Thymus (tissue), 14 donors: Measurements from ENCODE around the gene CSTF3. TPM values are rescaled to one million over a fixed set of nuclear protein-coding genes. Genes with fewer than 3 reads are reported as not detected.

Experiments
- DNase-seq, 9 donors: peaks; one replicate each; pipeline ENCODE4 v3.0.0-alpha.2; 2013; ENCODE audit warnings: low spot score in 9 of 9, low read depth in 6 of 9, missing footprints in 1 of 9
- H3K27ac ChIP-seq, 2 donors: one replicate each; pipeline ENCODE4 v1.5.1; 2013; ENCODE audit warnings: control low read depth in 1 of 2, low read depth in 1 of 2, low read length in 1 of 2, mild to moderate bottlenecking in 1 of 2, moderate library complexity in 1 of 2
- H3K27me3 ChIP-seq, 2 donors: one replicate each; pipeline ENCODE4 v1.5.1; 2013; ENCODE audit warnings: low read length in 1 of 2; ENCODE audit not compliant: control insufficient read depth in 2 of 2, insufficient read depth in 1 of 2
- H3K36me3 ChIP-seq, 2 donors: one replicate each; pipeline ENCODE4 v1.5.1; 2013; ENCODE audit warnings: low read length in 1 of 2, mild to moderate bottlenecking in 1 of 2, moderate library complexity in 1 of 2; ENCODE audit not compliant: control insufficient read depth in 2 of 2, insufficient read depth in 2 of 2
- H3K4me1 ChIP-seq, 2 donors: one replicate each; pipeline ENCODE4 v1.5.1; 2013; ENCODE audit warnings: low read length in 2 of 2; ENCODE audit not compliant: control insufficient read depth in 2 of 2, insufficient read depth in 2 of 2
- H3K4me3 ChIP-seq, 2 donors: one replicate each; pipeline ENCODE4 v1.5.1; 2013; ENCODE audit warnings: low read length in 2 of 2, control low read depth in 1 of 2, mild to moderate bottlenecking in 1 of 2
- H3K9me3 ChIP-seq, 2 donors: one replicate each; pipeline ENCODE4 v1.5.1; 2013; ENCODE audit warnings: low read length in 1 of 2, mild to moderate bottlenecking in 1 of 2; ENCODE audit not compliant: control insufficient read depth in 2 of 2, insufficient read depth in 1 of 2
- WGBS: extraction: QIAGEN DNeasy Blood & Tissue Kit; methylation state at CpG from one replicate; pipeline ENCODE4 v1.1.7; 2013; 5-methylcytosine and 5-hydroxymethylcytosine counted together
- long read RNA-seq, 10 donors: transcript quantifications; one replicate each; lab custom pipeline, GENCODE V29; 2026
- polyA plus RNA-seq: library from polyadenylated mRNA; stranded (reverse); fragments of 200-250 nt; gene quantifications from one replicate; pipeline ENCODE4 v1.2.3, GENCODE V29; 2013
- total RNA-seq: library from RNA; stranded (reverse); fragments of 120-200 nt; gene quantifications from one replicate; pipeline ENCODE4 v1.2.4, GENCODE V29; 2013
- donor health status: healthy.

Gene CSTF3
- 23.3 TPM for total RNA-seq
- polyA plus RNA-seq = 46.1 TPM
- long read RNA-seq, donor 1, partial matches to known transcripts = 0 of 2 reads
- long read RNA-seq, donor 1, other reads (novel, unspliced or antisense) = 0 of 2 reads
- long read RNA-seq, donor 2 = 0 reads
- long read RNA-seq, donor 3, transcript CSTF3-203 (3 exons, 1,132 nt) = major isoform, 38 of 84 reads
- long read RNA-seq, donor 3, transcript CSTF3-201 (21 exons, 2,797 nt) = minor isoform, 5 of 84 reads
- long read RNA-seq, donor 3, transcript CSTF3-202 (2 exons, 715 nt) = minor isoform, 24 of 84 reads
- long read RNA-seq, donor 3, partial matches to known transcripts = 17 of 84 reads
- long read RNA-seq, donor 3, other reads (novel, unspliced or antisense) = 0 of 84 reads
- long read RNA-seq, donor 4, transcript CSTF3-203 (3 exons, 1,132 nt) = major isoform, 8 of 14 reads
- long read RNA-seq, donor 4, partial matches to known transcripts = 0 of 14 reads
- long read RNA-seq, donor 4, other reads (novel, unspliced or antisense) = 0 of 14 reads
- long read RNA-seq, donor 5, transcript CSTF3-202 (2 exons, 715 nt) = minor isoform, 30 of 72 reads
- long read RNA-seq, donor 5, transcript CSTF3-203 (3 exons, 1,132 nt) = major isoform, 36 of 72 reads
- long read RNA-seq, donor 5, transcript CSTF3-201 (21 exons, 2,797 nt) = minor isoform, 6 of 72 reads
- long read RNA-seq, donor 5, partial matches to known transcripts = 0 of 72 reads
- long read RNA-seq, donor 5, other reads (novel, unspliced or antisense) = 0 of 72 reads
- long read RNA-seq, donor 6, transcript CSTF3-202 (2 exons, 715 nt) = major isoform, 20 of 35 reads
- long read RNA-seq, donor 6, transcript CSTF3-203 (3 exons, 1,132 nt) = minor isoform, 14 of 35 reads
- long read RNA-seq, donor 6, partial matches to known transcripts = 0 of 35 reads
- long read RNA-seq, donor 6, other reads (novel, unspliced or antisense) = 0 of 35 reads
- long read RNA-seq, donor 7, transcript CSTF3-201 (21 exons, 2,797 nt) = minor isoform, 5 of 42 reads
- long read RNA-seq, donor 7, transcript CSTF3-203 (3 exons, 1,132 nt) = major isoform, 26 of 42 reads
- long read RNA-seq, donor 7, transcript CSTF3-202 (2 exons, 715 nt) = minor isoform, 11 of 42 reads
- long read RNA-seq, donor 7, partial matches to known transcripts = 0 of 42 reads
- long read RNA-seq, donor 7, other reads (novel, unspliced or antisense) = 0 of 42 reads
- long read RNA-seq, donor 8, transcript CSTF3-203 (3 exons, 1,132 nt) = major isoform, 6 of 9 reads
- long read RNA-seq, donor 8, partial matches to known transcripts = 0 of 9 reads
- long read RNA-seq, donor 8, other reads (novel, unspliced or antisense) = 0 of 9 reads
- long read RNA-seq, donor 9, transcript CSTF3-203 (3 exons, 1,132 nt) = major isoform, 12 of 25 reads
- long read RNA-seq, donor 9, transcript CSTF3-202 (2 exons, 715 nt) = minor isoform, 9 of 25 reads
- long read RNA-seq, donor 9, partial matches to known transcripts = 0 of 25 reads
- long read RNA-seq, donor 9, other reads (novel, unspliced or antisense) = 0 of 25 reads
- long read RNA-seq, donor 10, transcript CSTF3-202 (2 exons, 715 nt) = minor isoform, 9 of 45 reads
- long read RNA-seq, donor 10, transcript CSTF3-203 (3 exons, 1,132 nt) = major isoform, 22 of 45 reads
- long read RNA-seq, donor 10, partial matches to known transcripts = 12 of 45 reads
- long read RNA-seq, donor 10, other reads (novel, unspliced or antisense) = 0 of 45 reads

GRCh38 chr11:33161120-33162005, at the start of gene CSTF3:
TSS of gene CSTF3 (minus strand) at chr11:33161480. CDS start at chr11:33161325, 155 bp downstream.
- Histone ChIP-seq H3K27me3 (no peaks in the 10 kb centered on the region), H3K27ac (peak within 1 kb of the TSS; percentile 61 to 72), H3K4me3 (peak within 1 kb of the TSS; percentile 77 to 95), H3K9me3 (no peaks in the 10 kb centered on the region), H3K4me1 (peaks cover 8 to 12% of the 10 kb centered on the region in 2 donors), H3K36me3 (no peaks in the 10 kb centered on the region)
- WGBS = under 1% methylated on average over 40 of the region's 40 CpGs
- DNase-seq = peak; percentile 84 to 97 (median 89)

- H3K9me3 ChIP-seq = no peaks in the 10 kb centered on the region
- no peak overlapping the region for H3K4me3 ChIP-seq
- H3K4me1 ChIP-seq = no peaks in the 10 kb centered on the region
- no peaks in the 10 kb centered on the region for H3K27me3 ChIP-seq
- DNase-seq = no peak
- no peaks in the 10 kb centered on the region for H3K36me3 ChIP-seq
- no peak overlapping the region for H3K27ac ChIP-seq
- WGBS = 98% methylated on average over 1 of the region's 1 CpG
Observed at GRCh38 chr11:33208150-33208549, 46.9 kb upstream of the CSTF3 start.

DNA sequence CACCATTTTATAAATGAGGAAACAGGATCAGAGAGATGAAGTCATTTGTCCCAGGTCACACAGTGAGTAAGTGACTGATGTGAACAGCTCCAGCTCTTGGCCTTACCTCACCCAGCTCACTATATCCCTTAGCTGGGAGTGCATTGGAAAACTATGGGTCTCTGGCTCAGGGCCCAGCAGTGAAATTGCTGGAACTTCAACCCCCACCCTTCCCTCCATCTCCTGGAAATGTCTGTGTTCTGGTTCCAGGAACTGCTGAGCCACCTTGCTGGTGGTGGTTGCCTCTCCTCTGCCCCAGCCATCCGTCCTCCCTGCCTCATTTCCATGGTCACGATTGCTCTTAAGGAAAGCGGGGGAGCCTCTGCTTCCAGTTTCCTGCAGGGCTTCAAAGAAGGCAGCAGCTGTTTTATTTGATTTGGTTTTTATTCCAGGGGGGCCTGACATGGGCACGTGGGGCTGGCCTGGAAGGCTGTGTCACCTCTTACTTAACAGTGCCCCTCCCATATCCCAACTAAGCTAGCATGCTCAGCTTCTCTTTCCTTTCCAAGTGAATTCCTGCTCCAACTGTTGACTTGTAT, 46.2 kb upstream of the CSTF3 start:
- Histone ChIP-seq H3K36me3 (no peaks in the 10 kb centered on the region), H3K27ac (no peak overlapping the region), H3K27me3 (no peaks in the 10 kb centered on the region), H3K4me3 (no peak overlapping the region), H3K4me1 (no peaks in the 10 kb centered on the region), H3K9me3 (no peaks in the 10 kb centered on the region)
- no peak for DNase-seq
- WGBS = 64% methylated on average over 4 of the region's 4 CpGs

DNA sequence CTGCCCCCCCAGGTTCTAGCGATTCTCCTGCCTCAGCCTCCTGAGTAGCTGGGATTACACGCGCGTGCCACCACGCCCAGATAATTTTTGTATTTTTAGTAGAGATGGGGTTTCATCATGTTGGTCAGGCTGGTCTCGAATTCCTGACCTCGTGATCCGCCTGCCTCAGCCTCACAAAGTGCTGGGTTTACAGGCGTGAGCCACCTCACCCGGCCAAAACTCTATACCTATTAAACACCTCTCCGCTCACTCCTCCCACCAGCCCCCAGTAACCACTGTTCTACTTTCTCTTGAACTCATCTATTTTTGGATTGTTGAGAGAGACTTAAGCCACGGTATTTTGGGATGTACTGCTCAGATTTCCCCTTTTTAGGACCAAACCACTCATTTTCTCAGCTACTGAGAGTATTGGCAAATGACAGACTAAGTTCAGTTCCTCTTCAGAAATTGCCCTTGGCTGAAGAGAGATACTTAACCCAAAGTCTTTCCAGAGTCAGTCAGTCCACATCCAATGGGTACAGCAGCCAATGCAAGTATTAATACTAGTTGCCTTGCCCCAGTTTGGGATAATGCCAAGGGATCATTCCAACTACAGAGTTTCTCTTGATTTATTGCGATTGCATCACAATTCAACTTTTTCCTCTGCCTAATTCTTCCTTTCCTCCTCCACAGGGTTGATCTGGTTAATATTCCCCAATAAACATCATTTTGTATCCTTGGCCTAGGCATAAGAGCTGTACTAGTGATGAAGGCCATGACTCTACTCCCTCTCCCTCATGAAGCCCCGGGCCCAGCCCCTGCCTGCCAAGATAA, 36.8 kb upstream of the CSTF3 start:
- no peaks in the 10 kb centered on the region for H3K9me3 ChIP-seq
- DNase-seq = no peak
- H3K4me3 ChIP-seq = no peak overlapping the region
- no peaks in the 10 kb centered on the region for H3K36me3 ChIP-seq
- 90% methylated on average over 14 of the region's 14 CpGs for WGBS
- H3K27me3 ChIP-seq = no peaks in the 10 kb centered on the region
- no peak overlapping the region for H3K27ac ChIP-seq
- H3K4me1 ChIP-seq = no peaks in the 10 kb centered on the region

DNA sequence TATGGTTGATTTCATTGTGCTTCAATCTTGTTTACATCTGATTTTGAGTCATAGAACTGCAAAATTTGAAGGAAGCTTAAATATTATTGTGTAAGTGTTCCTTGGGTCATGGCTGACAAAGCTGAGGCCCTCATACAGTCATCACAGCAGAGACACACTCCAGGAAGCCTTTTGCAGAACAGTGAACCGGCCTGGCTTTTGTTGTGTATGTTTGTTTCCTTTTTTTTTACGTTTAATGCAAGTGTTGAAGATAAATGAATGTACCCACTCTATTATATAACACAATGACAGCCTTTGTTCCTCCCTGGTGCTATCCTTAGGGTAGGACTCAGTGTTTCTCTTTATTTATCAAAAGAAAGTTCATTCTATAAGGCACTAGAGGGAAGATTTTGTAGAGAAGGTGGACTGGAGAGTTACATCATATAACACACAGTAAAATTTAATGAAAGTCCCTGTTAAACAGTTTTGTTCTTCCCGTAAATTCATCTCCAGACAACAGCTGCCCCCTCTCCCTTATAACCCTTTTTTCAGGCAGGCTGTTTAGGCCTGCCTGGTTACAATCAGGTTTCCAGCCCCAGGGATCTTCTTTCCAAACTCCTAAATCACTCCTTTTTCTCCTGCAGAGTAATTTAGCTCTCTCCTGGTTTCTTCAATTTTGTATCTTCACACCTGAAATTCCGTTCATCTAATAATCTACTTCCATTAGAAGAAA, 34.3 kb upstream of the CSTF3 start:
- WGBS = 86% methylated on average over 4 of the region's 4 CpGs
- no peak overlapping the region for H3K27ac ChIP-seq
- H3K27me3 ChIP-seq = no peaks in the 10 kb centered on the region
- H3K4me3 ChIP-seq = no peak overlapping the region
- DNase-seq = no peak
- no peaks in the 10 kb centered on the region for H3K36me3 ChIP-seq
- no peaks in the 10 kb centered on the region for H3K4me1 ChIP-seq
- H3K9me3 ChIP-seq = no peaks in the 10 kb centered on the region

GRCh38 chr11:33194455-33194854, 33.2 kb upstream of the CSTF3 start:
- H3K36me3 ChIP-seq = no peaks in the 10 kb centered on the region
- no peak for DNase-seq
- no peaks in the 10 kb centered on the region for H3K4me1 ChIP-seq
- H3K4me3 ChIP-seq = no peak overlapping the region
- H3K27ac ChIP-seq = no peak overlapping the region
- H3K9me3 ChIP-seq = no peaks in the 10 kb centered on the region
- 97% methylated on average over 4 of the region's 4 CpGs for WGBS
- no peaks in the 10 kb centered on the region for H3K27me3 ChIP-seq

GRCh38 chr11:33191467-33191866, 30.2 kb upstream of the CSTF3 start:
- H3K9me3 ChIP-seq = no peaks in the 10 kb centered on the region
- no peaks in the 10 kb centered on the region for H3K27me3 ChIP-seq
- DNase-seq = no peak
- no peak overlapping the region for H3K4me3 ChIP-seq
- H3K4me1 ChIP-seq = peaks cover 0 to 10% of the 10 kb centered on the region in 2 donors
- H3K27ac ChIP-seq = no peak overlapping the region
- no peaks in the 10 kb centered on the region for H3K36me3 ChIP-seq
